ENCODE results near the gene AGL. TPM values are rescaled to one million over a fixed set of nuclear protein-coding genes. Genes with fewer than 3 reads are reported as not detected.

Gene AGL
- total and polyA plus RNA-seq, 2 of the 13 experiments (the other 11 are each of a cell fraction or from before 2014, with no cell fraction given) = 4.3 to 13.1 TPM

DNA sequence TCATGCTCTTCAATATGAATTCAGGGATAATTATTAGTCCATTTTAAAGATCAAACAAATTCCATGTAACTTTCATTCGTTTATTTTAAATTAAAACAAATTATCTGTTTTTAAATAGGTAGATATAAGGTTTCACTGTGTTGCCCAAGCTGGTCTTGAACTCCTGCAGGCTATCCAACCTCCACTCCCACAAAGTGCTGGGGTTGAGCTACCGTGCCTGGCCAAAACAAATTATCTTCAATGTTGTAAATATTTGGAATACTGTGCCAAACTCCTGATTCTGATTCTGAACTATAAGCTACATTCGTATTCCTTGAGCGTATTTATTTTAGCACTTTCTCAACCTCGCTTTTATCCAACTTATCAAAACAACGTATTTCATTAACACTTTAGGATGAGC is 19.6 kb downstream of the AGL start (continued):
- TF ChIP-seq ZNF574 (CRISPR knock-in tag; IDR thresholded peaks at IDR 0.05) (no peak), GPN1 (CRISPR knock-in tag; IDR thresholded peaks at IDR 0.05; ENCODE audit: borderline replicate concordance) (no peak)
- TF ChIP-seq, protein P1, sequence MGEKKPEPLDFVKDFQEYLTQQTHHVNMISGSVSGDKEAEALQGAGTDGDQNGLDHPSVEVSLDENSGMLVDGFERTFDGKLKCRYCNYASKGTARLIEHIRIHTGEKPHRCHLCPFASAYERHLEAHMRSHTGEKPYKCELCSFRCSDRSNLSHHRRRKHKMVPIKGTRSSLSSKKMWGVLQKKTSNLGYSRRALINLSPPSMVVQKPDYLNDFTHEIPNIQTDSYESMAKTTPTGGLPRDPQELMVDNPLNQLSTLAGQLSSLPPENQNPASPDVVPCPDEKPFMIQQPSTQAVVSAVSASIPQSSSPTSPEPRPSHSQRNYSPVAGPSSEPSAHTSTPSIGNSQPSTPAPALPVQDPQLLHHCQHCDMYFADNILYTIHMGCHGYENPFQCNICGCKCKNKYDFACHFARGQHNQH (CRISPR knock-in tag; IDR thresholded peaks at IDR 0.05) = no peak
- TF ChIP-seq, protein P2, sequence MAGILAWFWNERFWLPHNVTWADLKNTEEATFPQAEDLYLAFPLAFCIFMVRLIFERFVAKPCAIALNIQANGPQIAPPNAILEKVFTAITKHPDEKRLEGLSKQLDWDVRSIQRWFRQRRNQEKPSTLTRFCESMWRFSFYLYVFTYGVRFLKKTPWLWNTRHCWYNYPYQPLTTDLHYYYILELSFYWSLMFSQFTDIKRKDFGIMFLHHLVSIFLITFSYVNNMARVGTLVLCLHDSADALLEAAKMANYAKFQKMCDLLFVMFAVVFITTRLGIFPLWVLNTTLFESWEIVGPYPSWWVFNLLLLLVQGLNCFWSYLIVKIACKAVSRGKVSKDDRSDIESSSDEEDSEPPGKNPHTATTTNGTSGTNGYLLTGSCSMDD (CRISPR knock-in tag; IDR thresholded peaks at IDR 0.05) = no peak

DNA sequence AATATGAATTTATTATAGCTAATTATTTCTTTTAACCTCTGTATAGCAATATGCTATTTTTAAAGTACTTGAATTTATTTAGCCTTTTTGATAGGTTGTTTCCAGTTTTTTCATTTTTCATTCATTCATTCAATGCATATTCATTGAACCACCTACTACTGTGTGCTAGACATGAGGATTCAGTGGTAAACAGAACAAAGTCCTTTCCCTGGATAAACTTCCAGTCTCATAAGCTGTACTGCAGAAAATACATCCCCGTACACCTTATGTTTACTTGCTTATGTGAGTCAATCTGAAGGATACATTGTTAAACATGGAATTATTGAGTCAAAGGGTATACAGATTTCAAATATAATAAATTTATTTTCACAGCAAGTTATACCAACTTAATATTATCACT is 21.9 kb downstream of the AGL start:
- H3K27me3 ChIP-seq (ENCODE audit: control insufficient read depth in 1 of 2, insufficient read depth in 2 of 2, low read length in 2 of 2) = no peaks in the 10 kb centered on the region
- no peaks in the 10 kb centered on the region for H4K20me1 ChIP-seq (ENCODE audit: insufficient read depth, low read length)
- 0 out of 2 replicates have a peak overlapping the region, but pooled peaks have one; percentile 2 for H3K4me2 ChIP-seq (ENCODE audit: low read depth, low read length)
- intact Hi-C loops (cut with micrococcal nuclease; ENCODE audit: unreplicated experiment) = no loop called here
- H2AFZ ChIP-seq (ENCODE audit: low read length) = no peak overlapping the region
- no TSS peak for BruUV-seq (replicated peaks)
- H3K27ac ChIP-seq (ENCODE audit: extremely low read length, insufficient read depth, low read length) = no peak overlapping the region
- ATAC-seq = peak; percentile 98
- in situ Hi-C loops (cut with HindIII; ENCODE audit: extremely low pct_ligation_motif_present, low pct_unique_long_range_greater_than_20kb) = no loop called here
- peaks cover 18% of the 10 kb centered on the region for H3K4me1 ChIP-seq (ENCODE audit: insufficient read depth, low read length)
- peak; percentile 64 for DNase-seq (ENCODE audit: low spot score)
- H3K79me2 ChIP-seq (ENCODE audit: insufficient read depth, low read length) = no peaks in the 10 kb centered on the region
- H3K9me3 ChIP-seq (ENCODE audit: low read length) = no peaks in the 10 kb centered on the region
- WGBS (ENCODE audit: low lambda C conversion rate) = 4% methylated on average over 1 of the region's 1 CpG
- 0 out of 5 replicates have a peak, but pooled peaks cover 0 to 7% of the 10 kb centered on the region in 2 experiments for H3K36me3 ChIP-seq (replicated peaks in 1 of 2; ENCODE audit: control insufficient read depth in 1 of 2, insufficient read depth in 2 of 2, low read length in 2 of 2)
- H3K4me3 ChIP-seq (replicated peaks in 1 of 3; ENCODE audit: insufficient read depth in 1 of 3, low read depth in 2 of 3, low read length in 3 of 3) = no peak overlapping the region
- CTCF ChIA-PET (ENCODE audit: low intra/inter-chr PET ratio, low total read pairs) = no interaction called here
- peak; percentile 63 for FAIRE-seq
- POLR2A ChIA-PET = interaction anchor here (1.1 kb wide), 1 partner anchor 22 kb away, joined by 3 read pairs; the partner anchor contains the start of gene AGL
- no peak overlapping the region for H3K9ac ChIP-seq (ENCODE audit: insufficient read depth, low read depth, low read length)
- TF ChIP-seq MIXL1 (CRISPR knock-in tag; IDR thresholded peaks at IDR 0.05) = peak; percentile 40; the same call in 1 of the 2 replicates
- peak; percentile 18; the same call in 1 of the 2 replicates for TF ChIP-seq DRAP1 (CRISPR knock-in tag; IDR thresholded peaks at IDR 0.05)
- peak; percentile 50 for TF ChIP-seq SKI (IDR thresholded peaks at IDR 0.05; ENCODE audit: partially characterized antibody)
- no peak for TF ChIP-seq ATM (IDR thresholded peaks at IDR 0.05; ENCODE audit: borderline replicate concordance)
- TF ChIP-seq, protein P3, sequence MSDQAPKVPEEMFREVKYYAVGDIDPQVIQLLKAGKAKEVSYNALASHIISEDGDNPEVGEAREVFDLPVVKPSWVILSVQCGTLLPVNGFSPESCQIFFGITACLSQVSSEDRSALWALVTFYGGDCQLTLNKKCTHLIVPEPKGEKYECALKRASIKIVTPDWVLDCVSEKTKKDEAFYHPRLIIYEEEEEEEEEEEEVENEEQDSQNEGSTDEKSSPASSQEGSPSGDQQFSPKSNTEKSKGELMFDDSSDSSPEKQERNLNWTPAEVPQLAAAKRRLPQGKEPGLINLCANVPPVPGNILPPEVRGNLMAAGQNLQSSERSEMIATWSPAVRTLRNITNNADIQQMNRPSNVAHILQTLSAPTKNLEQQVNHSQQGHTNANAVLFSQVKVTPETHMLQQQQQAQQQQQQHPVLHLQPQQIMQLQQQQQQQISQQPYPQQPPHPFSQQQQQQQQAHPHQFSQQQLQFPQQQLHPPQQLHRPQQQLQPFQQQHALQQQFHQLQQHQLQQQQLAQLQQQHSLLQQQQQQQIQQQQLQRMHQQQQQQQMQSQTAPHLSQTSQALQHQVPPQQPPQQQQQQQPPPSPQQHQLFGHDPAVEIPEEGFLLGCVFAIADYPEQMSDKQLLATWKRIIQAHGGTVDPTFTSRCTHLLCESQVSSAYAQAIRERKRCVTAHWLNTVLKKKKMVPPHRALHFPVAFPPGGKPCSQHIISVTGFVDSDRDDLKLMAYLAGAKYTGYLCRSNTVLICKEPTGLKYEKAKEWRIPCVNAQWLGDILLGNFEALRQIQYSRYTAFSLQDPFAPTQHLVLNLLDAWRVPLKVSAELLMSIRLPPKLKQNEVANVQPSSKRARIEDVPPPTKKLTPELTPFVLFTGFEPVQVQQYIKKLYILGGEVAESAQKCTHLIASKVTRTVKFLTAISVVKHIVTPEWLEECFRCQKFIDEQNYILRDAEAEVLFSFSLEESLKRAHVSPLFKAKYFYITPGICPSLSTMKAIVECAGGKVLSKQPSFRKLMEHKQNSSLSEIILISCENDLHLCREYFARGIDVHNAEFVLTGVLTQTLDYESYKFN (CRISPR knock-in tag; conservative IDR thresholded peaks at IDR 0.05) = peak; percentile 58
- 0 out of 2 replicates have a peak, but pooled peaks have one; percentile 36 for TF ChIP-seq ZKSCAN8 (CRISPR knock-in tag; IDR thresholded peaks at IDR 0.05; ENCODE audit: borderline replicate concordance)
- TF ChIP-seq GATAD2A (CRISPR knock-in tag; IDR thresholded peaks at IDR 0.05) = peak; percentile 41
- TF ChIP-seq ZSCAN9 (CRISPR knock-in tag; IDR thresholded peaks at IDR 0.05; ENCODE audit: borderline replicate concordance) = peak; percentile 40; the same call in 1 of the 2 replicates
- no peak for TF ChIP-seq NFE2 (CRISPR knock-in tag; IDR thresholded peaks at IDR 0.05)
- TF ChIP-seq PHF21A (CRISPR knock-in tag; IDR thresholded peaks at IDR 0.05) = no peak
- TF ChIP-seq PPARG (CRISPR knock-in tag; conservative IDR thresholded peaks at IDR 0.05) = peak; percentile 81; the same call in 1 of the 2 replicates

Data from HepG2 (cell line).